ENCODE results near the gene DNAJB11. TPM values are rescaled to one million over a fixed set of nuclear protein-coding genes. Genes with fewer than 3 reads are reported as not detected.
"Not testable (repeated sequence)": the region's sequence is repeated elsewhere in the genome, so short reads cannot be mapped to it uniquely, and the experiment has no call there.

Gene DNAJB11
- total and polyA plus RNA-seq, 2 donors from 2014 or later = 45.0 to 46.4 TPM

DNA sequence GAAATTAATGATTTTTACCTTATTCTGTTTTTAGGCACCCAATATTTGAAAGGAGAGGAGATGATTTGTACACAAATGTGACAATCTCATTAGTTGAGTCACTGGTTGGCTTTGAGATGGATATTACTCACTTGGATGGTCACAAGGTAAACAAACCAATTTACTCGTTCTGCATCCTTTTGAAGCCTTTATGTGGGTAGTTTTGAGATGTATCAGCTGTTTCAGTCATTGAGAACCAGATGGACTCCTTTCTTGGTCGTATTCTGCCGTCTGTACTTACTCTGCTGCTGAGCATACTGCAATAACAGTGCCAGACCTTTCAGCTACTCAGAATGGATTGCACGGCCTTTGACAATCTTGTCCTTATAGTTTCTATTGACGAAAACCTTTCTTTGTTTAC lies 13.3 kb downstream of the DNAJB11 start:
- Histone ChIP-seq H3K9ac (ENCODE audit: low read length in 3 of 3) (no peak overlapping the region), H3K4me3 (ENCODE audit: low read length in 3 of 3) (no peak overlapping the region), H3K27ac (ENCODE audit: low read depth in 2 of 2, low read length in 2 of 2) (no peak overlapping the region), H3K4me1 (ENCODE audit: control insufficient read depth in 2 of 3, insufficient read depth in 2 of 3, low read depth in 1 of 3, low read length in 3 of 3) (no peaks in the 10 kb centered on the region), H3K36me3 (ENCODE audit: control insufficient read depth in 2 of 3, insufficient read depth in 3 of 3, low read length in 3 of 3) (peaks cover 5 to 41% (median 32%) of the 10 kb centered on the region in 3 donors), H3K27me3 (ENCODE audit: control insufficient read depth, insufficient read depth, low read length) (no peaks in the 10 kb centered on the region), H3K9me3 (ENCODE audit: control insufficient read depth in 2 of 3, insufficient read depth in 1 of 3, low read length in 3 of 3) (no peaks in the 10 kb centered on the region)
- TF ChIP-seq, protein P1, sequence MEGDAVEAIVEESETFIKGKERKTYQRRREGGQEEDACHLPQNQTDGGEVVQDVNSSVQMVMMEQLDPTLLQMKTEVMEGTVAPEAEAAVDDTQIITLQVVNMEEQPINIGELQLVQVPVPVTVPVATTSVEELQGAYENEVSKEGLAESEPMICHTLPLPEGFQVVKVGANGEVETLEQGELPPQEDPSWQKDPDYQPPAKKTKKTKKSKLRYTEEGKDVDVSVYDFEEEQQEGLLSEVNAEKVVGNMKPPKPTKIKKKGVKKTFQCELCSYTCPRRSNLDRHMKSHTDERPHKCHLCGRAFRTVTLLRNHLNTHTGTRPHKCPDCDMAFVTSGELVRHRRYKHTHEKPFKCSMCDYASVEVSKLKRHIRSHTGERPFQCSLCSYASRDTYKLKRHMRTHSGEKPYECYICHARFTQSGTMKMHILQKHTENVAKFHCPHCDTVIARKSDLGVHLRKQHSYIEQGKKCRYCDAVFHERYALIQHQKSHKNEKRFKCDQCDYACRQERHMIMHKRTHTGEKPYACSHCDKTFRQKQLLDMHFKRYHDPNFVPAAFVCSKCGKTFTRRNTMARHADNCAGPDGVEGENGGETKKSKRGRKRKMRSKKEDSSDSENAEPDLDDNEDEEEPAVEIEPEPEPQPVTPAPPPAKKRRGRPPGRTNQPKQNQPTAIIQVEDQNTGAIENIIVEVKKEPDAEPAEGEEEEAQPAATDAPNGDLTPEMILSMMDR (IDR thresholded peaks at IDR 0.05; ENCODE audit: borderline replicate concordance, extremely low read depth, insufficient read depth) = no peak
- no peak for FAIRE-seq
- DNase-seq = no peak
- intact Hi-C loops (cut with DNase I) = no loop called here

DNA sequence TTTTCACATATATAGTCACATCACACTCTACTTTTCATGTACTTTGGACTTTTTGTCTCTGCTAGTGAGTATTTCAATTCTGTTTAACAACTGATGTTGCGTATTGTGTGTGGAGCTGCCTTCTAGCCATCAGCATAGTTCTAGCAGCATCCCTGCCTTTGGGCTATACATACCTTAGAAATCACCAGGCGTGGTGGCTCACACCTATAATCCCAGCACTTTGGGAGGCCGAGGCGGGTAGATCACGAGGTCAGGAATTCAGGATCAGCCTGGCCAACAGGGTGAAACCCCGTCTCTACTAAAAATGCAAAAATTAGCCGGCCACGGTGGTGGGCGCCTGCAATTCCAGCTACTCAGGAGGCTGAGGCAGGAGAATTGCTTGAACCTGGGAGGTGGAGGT lies 15.7 kb downstream of the DNAJB11 start:
- H3K27me3 ChIP-seq (ENCODE audit: control insufficient read depth, insufficient read depth, low read length); FAIRE-seq; H3K27ac ChIP-seq (ENCODE audit: low read depth in 2 of 2, low read length in 2 of 2); H3K9ac ChIP-seq (ENCODE audit: low read length in 3 of 3); H3K9me3 ChIP-seq (ENCODE audit: control insufficient read depth in 2 of 3, insufficient read depth in 1 of 3, low read length in 3 of 3); H3K4me3 ChIP-seq (ENCODE audit: low read length in 3 of 3); H3K4me1 ChIP-seq (ENCODE audit: control insufficient read depth in 2 of 3, insufficient read depth in 2 of 3, low read depth in 1 of 3, low read length in 3 of 3); DNase-seq; intact Hi-C loops (cut with DNase I): not testable (repeated sequence)
- peaks cover 2 to 29% (median 20%) of the 10 kb centered on the region in 3 donors for H3K36me3 ChIP-seq (ENCODE audit: control insufficient read depth in 2 of 3, insufficient read depth in 3 of 3, low read length in 3 of 3)

DNA sequence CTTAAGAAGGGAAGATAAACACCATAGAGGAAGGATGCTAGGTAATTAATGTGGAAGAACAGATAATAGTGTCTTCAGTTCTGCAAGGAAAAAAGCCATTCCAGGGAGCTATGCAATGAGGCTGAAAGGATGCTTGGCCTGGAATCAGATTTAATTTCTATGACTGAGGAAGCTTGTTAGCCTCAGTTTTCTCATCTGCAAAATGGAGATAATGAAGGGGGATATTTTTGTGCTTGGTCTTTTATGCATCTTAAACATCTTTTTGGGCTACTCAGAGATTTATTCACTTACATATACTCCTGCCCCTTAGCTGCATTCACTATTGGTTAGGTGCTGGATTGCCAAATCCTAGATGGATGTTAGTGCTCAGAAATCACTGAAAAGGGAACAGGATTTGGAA lies 16.7 kb downstream of the DNAJB11 start:
- intact Hi-C loops (cut with DNase I) = no loop called here
- no peak overlapping the region for H3K27ac ChIP-seq (ENCODE audit: low read depth in 2 of 2, low read length in 2 of 2)
- FAIRE-seq = no peak
- H3K9me3 ChIP-seq (ENCODE audit: control insufficient read depth in 2 of 3, insufficient read depth in 1 of 3, low read length in 3 of 3) = no peaks in the 10 kb centered on the region
- no peaks in the 10 kb centered on the region for H3K27me3 ChIP-seq (ENCODE audit: control insufficient read depth, insufficient read depth, low read length)
- TF ChIP-seq, protein P1 (IDR thresholded peaks at IDR 0.05; ENCODE audit: borderline replicate concordance, extremely low read depth, insufficient read depth) = no peak
- no peak overlapping the region for H3K4me3 ChIP-seq (ENCODE audit: low read length in 3 of 3)
- H3K9ac ChIP-seq (ENCODE audit: low read length in 3 of 3) = no peak overlapping the region
- no peak for DNase-seq
- no peaks in the 10 kb centered on the region for H3K4me1 ChIP-seq (ENCODE audit: control insufficient read depth in 2 of 3, insufficient read depth in 2 of 3, low read depth in 1 of 3, low read length in 3 of 3)
- H3K36me3 ChIP-seq (ENCODE audit: control insufficient read depth in 2 of 3, insufficient read depth in 3 of 3, low read length in 3 of 3) = peaks cover 2 to 25% (median 20%) of the 10 kb centered on the region in 3 donors

DNA sequence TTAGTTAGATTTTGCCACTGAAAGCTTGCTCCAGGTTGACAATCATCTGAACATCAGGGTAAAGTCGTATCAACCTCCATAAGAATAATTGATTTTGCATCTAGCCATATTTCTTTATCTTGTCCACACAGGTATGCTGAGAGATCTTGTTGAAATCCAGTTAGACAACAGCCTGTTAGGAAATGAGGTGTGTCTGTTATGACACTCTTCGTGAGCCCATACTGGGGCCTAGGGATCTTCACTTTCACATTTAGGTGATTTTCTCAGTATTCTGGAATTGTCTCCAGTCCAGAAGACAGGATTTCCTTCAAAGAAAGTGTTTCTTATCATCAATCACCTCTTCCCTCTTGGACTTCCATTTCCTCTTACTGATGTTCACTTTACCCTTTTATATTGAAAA lies 18.1 kb downstream of the DNAJB11 start:
- FAIRE-seq (no peak), DNase-seq (no peak)
- intact Hi-C loops (cut with DNase I) = no loop called here
- H3K4me3 ChIP-seq (ENCODE audit: low read length in 3 of 3) = no peak overlapping the region
- no peak overlapping the region for H3K9ac ChIP-seq (ENCODE audit: low read length in 3 of 3)
- H3K27me3 ChIP-seq (ENCODE audit: control insufficient read depth, insufficient read depth, low read length) = no peaks in the 10 kb centered on the region
- no peaks in the 10 kb centered on the region for H3K4me1 ChIP-seq (ENCODE audit: control insufficient read depth in 2 of 3, insufficient read depth in 2 of 3, low read depth in 1 of 3, low read length in 3 of 3)
- no peaks in the 10 kb centered on the region for H3K9me3 ChIP-seq (ENCODE audit: control insufficient read depth in 2 of 3, insufficient read depth in 1 of 3, low read length in 3 of 3)
- peaks cover 0 to 13% (median 13%) of the 10 kb centered on the region in 3 donors for H3K36me3 ChIP-seq (ENCODE audit: control insufficient read depth in 2 of 3, insufficient read depth in 3 of 3, low read length in 3 of 3)
- TF ChIP-seq, protein P1 (IDR thresholded peaks at IDR 0.05; ENCODE audit: borderline replicate concordance, extremely low read depth, insufficient read depth) = no peak
- H3K27ac ChIP-seq (ENCODE audit: low read depth in 2 of 2, low read length in 2 of 2) = no peak overlapping the region

Data from kidney (tissue), 14 donors.